Stimulated activated CD8-positive, alpha-beta memory T cell treated with anti-CD3 and anti-CD28 coated beads, Interleukin-15, amount 100 ng/mL, for 24 hours (primary cell): ENCODE results near the gene PHF11.

Experiments used
- DNase-seq: peaks from one replicate; pipeline ENCODE4 v3.0.0-alpha.2; 2020; ENCODE audit warnings: low read depth

Gene PHF11

GRCh38 chr13:49498206-49498605 is 2.5 kb downstream of the PHF11 start:
- no peak for DNase-seq

- DNase-seq: no peak
These were observed 4.3 kb downstream of the PHF11 start for GRCh38 chr13:49499889-49500660.

GRCh38 chr13:49502954-49503353 is 7.2 kb downstream of the PHF11 start:
- DNase-seq: no peak

DNA sequence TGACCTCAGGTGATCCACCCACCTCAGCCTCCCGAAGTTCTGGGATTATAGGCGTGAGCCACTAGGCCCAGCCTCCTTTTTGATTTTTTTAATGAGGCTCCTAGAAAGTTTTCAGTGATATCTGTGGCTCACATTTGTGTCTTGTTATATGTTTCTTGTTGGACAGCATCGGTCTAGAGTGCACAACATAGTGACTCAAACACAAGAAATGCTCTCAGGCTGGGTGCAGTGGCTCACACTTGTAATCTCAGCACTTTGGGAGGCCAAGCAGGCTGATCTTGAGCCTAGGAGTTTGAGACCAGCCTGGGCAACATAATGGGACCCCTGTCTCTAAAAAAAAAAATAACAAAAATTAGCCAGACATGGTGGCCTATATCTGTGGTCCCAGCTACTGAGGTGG is 8.2 kb downstream of the PHF11 start:
- no peak for DNase-seq

- DNase-seq: no peak
These were observed 16.8 kb downstream of the PHF11 start for GRCh38 chr13:49512578-49512977.

DNA sequence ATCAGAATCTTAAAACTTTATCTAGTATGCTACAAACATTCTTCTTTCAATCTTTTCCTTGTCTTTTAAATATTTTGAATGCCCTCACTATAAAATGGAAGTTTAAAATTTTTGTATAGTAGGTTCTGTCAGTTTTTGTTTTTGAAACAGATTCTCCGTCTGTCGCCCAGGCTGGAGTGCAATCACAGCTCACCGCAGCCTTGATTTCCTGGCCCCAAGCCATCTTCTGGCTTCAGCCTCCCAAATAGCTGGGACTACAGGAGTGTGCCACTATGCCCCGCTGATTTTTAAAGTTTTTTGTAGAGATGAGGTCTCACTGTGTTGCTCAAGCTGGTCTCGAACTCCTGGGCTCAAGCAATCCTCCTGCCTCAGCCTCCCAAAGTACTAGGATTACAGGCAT is 20.7 kb downstream of the PHF11 start:
- no peak for DNase-seq

DNA sequence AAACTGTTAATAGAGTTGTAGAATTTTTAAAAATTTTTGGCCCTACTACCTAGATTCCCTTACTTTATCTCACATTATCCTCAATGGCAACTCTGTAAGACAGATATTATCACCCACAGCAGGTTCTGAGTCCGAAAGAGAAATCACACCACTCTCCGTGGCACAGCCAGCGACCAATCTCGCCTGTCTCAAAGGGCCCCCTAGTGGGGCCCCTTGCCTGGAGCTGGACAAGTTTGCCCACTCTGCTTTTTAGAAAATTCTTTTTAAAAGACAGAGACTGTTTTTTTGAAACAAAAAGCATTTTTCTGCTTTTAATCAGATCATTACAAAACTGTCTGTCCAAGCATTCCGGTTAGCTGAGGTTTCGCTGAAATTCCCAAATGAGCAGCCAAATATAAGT is 21.7 kb downstream of the PHF11 start:
- no peak for DNase-seq

DNA sequence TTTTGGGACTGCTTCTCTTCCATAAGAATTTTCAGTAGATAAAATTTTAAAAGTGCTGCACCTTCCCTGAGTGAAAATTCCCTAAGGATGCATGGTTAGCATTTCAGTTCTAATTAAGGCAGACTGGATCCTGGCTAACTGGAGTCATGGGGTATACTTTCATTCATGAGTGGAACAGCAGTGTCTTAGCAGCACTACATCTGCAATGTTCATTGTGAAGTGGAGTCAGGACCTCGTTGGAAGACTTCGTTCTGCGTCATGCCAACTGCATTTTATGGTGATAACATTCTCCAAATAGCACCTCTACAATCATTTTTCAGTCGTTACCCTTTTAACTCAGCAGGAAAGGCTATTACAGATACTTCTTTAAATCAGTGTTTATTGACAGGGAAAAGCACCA is 25.5 kb downstream of the PHF11 start:
- DNase-seq: no peak

DNA sequence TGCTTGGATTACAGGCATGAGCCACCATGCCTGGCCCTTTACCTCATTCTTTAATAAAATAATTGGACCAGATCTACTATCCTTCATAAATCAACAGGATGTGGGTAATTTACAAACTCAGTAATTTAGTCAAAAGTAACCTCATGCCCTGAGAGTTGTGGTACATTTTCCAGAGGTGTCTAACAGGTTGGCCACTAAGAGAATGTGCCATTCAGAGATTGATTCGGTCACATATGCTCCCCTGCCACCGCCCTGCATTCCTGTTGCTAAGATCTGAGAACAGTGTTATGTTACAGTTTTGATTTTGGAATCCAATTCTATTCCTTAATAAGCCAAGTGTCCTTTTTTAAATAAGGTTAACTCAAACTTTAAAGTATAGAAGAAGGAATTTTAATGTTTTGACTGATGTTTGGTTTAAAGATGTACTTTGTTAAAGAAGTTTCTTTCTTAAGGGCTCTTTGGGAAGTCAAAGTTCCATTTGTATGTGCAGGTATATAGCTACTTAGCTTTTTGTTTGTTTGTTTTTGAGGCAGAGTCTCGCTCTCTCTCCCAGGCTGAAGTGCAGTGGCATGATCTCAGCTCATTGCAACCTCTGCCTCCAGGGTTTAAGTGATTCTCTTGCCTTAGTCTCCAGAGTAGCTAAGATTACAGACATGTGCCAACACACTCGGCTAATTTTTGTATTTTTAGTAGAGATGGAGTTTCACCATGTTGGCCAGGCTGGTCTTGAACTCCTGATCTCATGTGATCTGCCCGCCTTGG is 29.2 kb downstream of the PHF11 start:
- no peak for DNase-seq

DNA sequence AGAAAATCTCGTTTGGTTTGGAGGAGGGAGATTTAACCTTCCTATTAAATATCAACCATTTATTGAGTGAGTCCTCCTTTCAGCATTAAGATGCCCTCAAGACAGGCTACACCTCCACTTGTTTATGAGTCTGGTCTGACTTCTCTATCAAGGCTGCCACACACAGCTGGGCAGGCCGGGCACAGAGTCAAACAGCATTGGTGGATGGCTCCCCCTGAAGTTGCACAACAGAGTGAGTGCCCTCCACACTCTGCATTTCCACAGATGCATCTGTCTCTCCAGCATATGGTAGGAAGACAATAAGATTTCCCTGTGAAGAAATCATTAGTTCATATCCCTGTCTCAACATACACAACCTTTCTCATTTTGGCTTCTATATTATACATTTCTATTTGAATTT is 31.4 kb downstream of the PHF11 start:
- DNase-seq: no peak

- no peak for DNase-seq
These were observed 32.4 kb downstream of the PHF11 start for GRCh38 chr13:49528161-49528560.

- DNase-seq: no peak
These were observed 34.7 kb downstream of the PHF11 start for GRCh38 chr13:49530457-49530856.

DNA sequence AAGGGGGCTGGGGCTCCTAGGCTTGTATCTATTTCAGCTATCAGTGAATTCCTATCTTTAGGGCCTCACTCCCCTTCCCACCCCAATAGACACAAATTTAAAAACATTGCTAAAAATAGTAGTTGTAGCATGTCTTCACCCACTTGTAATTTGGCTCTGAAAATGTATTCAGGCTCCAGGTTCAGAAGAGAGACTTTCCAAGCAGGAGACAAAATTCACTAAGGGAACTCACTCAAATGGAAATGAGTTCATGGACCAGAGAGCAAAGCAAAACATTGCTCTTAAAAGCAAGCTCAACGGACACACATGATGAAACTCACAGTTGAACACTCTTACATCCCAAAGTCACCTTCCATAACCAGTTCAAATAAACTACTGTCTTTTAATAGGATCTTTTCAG is 36.8 kb downstream of the PHF11 start:
- DNase-seq: no peak

DNA sequence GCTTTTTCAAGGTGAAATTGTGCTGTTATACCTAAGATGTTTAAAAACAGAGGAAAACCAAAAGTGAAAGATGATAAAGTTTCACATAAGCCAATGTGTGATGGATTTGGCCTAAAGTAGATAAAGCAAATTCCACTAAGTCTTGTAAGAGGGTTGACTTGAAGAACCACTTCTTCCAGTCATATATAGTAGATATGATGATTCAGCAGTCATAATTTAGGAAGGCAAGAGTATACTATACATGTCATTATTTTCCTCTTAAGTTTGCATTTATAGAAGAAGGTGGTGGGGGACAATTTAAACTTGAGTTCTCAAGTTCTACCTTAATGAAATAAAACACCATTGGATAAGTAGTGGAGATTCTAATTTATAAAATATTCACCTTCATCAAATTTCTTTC is 37.3 kb downstream of the PHF11 start:
- DNase-seq: no peak

DNA sequence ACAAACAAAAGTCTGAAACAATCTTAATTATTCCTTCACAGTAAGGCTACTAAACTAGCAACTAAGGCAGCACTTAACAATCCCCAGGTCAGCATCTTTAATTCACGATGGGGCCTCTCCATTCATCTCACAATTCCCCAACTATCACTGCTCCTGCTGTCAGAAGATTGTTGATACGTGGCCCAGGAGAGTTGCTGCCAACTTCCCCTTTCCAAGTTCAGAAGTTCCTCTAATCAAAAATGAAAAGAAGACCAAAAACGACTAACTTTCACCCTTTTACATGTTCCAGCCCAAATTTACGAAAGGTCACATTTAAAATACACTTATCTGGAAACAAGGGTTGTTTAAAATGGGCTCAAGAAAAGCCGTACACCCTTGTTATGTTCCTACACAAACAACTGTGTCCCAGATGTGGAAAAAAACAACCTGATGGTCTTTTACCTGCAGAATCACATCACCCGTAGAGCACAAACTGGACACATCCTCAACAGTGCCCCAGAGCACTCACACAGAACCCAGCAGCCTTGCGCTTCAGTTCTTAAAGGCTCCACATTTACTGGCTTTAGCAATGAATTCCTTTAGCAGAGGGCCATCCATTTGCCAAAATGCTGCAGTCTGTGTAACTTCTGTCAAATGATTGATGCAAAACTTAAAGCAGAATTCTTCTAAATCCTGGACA is 38.0 kb downstream of the PHF11 start:
- no peak for DNase-seq

- no peak for DNase-seq
These were observed 40.6 kb downstream of the PHF11 start for GRCh38 chr13:49536144-49536873.

GRCh38 chr13:49538404-49538803 is 42.7 kb downstream of the PHF11 start:
- no peak for DNase-seq

- no peak for DNase-seq
These were observed 43.6 kb downstream of the PHF11 start for GRCh38 chr13:49539313-49539712.

DNA sequence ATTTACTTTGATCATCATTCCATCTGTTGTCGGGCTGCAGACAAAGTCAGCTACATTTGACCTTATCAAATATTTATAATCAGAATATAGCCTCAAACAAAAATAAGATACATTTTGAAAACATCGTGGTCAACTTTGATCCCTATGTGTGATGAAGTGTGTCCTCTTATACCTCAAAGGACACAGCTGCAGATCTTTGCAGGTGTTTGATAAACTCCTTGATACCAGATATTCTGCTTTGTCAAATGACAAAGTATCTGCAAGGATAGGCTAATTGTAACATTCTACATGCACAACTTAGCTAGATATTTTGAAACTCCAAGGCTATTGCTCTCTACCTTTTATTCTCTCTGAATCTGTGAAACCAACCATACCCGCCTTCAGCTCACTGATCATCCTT is 44.0 kb downstream of the PHF11 start:
- no peak for DNase-seq

DNA sequence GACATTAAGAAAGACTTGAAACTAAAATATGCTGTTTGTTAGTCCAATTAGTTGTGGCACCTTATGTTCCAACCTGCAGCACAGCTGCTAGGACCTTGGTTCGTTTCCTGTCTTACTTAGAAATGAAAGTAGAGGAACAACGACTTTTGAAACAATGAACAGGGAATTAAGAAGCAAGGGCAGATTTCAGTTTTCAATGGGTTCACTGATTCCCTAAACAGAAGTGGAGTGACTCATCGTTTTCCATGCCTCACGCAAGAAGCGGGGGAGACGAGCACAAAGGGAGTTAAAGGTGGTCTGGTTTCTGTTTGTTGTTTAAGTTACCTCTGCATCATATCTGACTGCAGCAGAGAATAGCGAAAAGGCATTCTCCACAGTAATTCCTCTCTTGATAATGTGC is 44.8 kb downstream of the PHF11 start:
- no peak for DNase-seq

DNA sequence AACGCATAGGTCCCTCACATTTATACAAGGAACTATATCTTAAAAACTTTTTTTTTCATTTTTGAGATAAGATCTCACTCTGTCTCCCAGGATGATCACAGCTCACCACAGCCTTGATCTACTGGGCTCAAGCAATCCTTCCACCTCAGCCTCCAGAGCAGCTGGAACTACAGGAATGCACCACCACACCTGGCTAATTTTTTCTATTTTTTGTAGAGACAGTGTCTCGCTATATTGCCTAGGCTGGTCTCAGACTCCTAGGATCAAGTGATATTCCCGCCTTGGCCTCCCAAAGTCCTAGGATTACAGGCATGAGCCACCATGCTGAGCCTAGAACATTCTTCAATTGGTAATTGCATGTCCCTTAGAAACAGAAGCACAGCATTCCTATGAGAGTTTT is 47.9 kb downstream of the PHF11 start:
- no peak for DNase-seq

DNA sequence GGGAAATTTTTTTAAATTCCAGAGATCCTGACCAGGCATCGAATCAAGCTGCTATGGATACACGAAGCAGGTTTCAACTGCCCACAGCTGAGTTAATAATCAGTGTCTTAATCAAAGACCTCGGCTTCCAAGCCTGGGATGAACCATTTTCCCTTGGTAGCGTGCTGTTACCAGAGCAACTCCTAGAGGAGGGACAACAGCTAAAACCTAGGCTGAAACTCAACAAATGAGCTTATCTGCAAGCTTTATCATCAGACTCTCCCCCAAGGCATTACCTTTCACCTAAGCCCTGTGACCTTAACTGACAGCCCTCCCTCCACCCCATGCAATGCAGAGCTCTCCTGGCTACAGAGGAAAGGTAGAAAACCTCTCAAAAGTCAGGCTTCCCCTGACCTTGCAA is 49.9 kb downstream of the PHF11 start:
- no peak for DNase-seq
